ENCODE results near the gene C10orf67.

DNA sequence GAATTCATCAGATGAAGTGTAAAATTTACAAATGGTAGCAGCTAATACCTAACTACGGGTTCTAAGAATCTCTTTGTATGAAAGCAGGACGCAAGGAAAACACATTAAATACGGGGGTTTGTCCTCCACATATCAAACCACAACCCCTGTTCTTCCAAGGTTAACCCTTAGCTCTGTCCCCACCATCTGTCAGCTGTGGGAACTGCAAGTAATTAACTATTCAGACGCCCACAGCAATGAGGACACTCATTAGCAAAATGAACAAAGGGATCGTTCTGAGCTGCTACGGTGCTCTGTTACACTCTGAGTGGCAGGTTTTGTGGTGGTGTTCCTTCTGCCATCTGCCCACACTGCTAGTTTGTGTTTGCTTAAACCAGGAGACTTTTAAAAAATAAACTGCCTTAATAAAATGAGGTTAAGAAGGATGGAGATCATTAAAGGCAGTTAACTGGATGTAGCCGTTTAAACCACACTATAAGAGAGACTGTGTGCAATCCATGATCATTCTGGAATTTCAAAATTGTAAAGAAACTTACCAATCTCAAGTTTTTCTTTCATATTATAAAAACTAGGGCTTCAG is 51.4 kb downstream of the C10orf67 start:
- TF ChIP-seq CTCF (IDR thresholded peaks at IDR 0.05 in 4 of 5, conservative IDR thresholded peaks at IDR 0.05 in 1 of 5): no peak
- no peak for TF ChIP-seq POLR2A (IDR thresholded peaks at IDR 0.05)
